BLaER1 treated with 17β-estradiol and CSF1 and Interleukin-3, amounts not matched to agents 10 nM and 100 nM (cell line): Measurements from ENCODE around the gene MAML2.

Experiments
- H3K27ac ChIP-seq, 11 experiments: shearing (Covaris generic); formaldehyde crosslinking; 2 replicates each; pipeline ENCODE4 v1.8.1; 2022
- H3K27me3 ChIP-seq, 11 experiments: shearing (Covaris generic); formaldehyde crosslinking; 2 replicates each; pipeline ENCODE4 v1.8.1; 2022
- H3K36me3 ChIP-seq, 11 experiments: shearing (Covaris generic); formaldehyde crosslinking; 2 replicates each; pipeline ENCODE4 v1.8.1; 2022
- H3K4me1 ChIP-seq, 10 experiments: shearing (Covaris generic); formaldehyde crosslinking; 2 replicates each; pipeline ENCODE4 v1.8.1; 2022
- H3K4me2 ChIP-seq, 11 experiments: shearing (Covaris generic); formaldehyde crosslinking; 2 replicates each; pipeline ENCODE4 v1.8.1; 2022
- H3K4me3 ChIP-seq, 10 experiments: shearing (Covaris generic); formaldehyde crosslinking; 2 replicates each; pipeline ENCODE4 v1.8.1; 2022
- H3K9ac ChIP-seq, 11 experiments: shearing (Covaris generic); formaldehyde crosslinking; 2 replicates each; pipeline ENCODE4 v1.8.1; 2022
- H3K9me3 ChIP-seq, 11 experiments: shearing (Covaris generic); formaldehyde crosslinking; replicated peaks in 1 of 11; 2 replicates each; pipeline ENCODE4 v1.8.1; 2022
- H4K20me1 ChIP-seq, 11 experiments: shearing (Covaris generic); formaldehyde crosslinking; 2 replicates each; pipeline ENCODE4 v1.8.1; 2022
- Cebpa-rat ChIP-seq, 11 experiments: shearing (Covaris generic); IDR thresholded peaks; 2 replicates each; pipeline ENCODE4 v1.8.1; 2022

Gene MAML2

DNA sequence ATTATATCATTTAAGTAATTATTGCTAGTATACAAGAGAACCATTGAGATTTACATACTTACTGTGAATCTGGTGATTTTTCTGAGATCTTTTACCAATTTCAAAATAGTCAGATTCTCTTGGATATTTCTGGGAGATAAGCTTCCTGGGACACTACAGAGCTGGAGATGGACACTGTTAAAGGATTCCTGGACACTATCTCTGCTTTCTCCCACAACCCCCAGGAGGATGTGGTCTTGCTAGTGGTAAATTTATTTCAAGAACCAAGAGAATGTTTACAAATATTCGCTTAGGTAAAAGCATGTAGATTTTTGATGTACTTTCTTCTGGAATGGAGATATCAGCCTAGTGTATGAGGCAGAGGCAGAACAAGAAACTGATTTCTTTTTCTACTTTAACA lies 33.8 kb upstream of the MAML2 start:
- TF ChIP-seq Cebpa-rat (IDR thresholded peaks at IDR 0.05): no peak
- Histone ChIP-seq H3K27ac (no peak overlapping the region), H3K36me3 (peaks cover 29 to 73% (median 50%) of the 10 kb centered on the region in 11 experiments), H4K20me1 (no peaks in the 10 kb centered on the region), H3K9me3 (no peaks in the 10 kb centered on the region), H3K4me2 (no peak overlapping the region), H3K4me1 (peaks cover 0 to 17% (median 9%) of the 10 kb centered on the region in 10 experiments; a peak in 11 of 20 replicates), H3K9ac (no peak overlapping the region), H3K27me3 (no peaks in the 10 kb centered on the region), H3K4me3 (no peak overlapping the region)

DNA sequence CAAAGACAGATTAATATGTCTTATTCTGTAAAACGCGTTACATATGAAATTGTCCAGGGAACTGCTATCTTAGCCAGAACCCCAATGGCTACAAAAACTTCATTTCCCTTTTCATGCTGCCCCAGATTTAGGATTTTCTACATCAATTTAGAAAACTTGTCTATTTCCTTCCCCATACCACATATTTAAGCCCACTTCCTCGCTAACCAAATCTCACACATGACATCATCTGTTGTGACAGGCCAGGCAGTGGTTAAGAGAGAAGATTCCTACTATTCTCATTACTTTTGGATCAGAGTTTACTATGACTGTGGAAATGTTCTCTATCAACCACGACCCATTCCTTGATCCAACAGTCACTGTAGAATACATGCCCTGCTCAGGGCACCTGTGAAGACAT lies 30.8 kb upstream of the MAML2 start:
- H3K27me3 ChIP-seq: no peaks in the 10 kb centered on the region
- no peak overlapping the region for H3K4me3 ChIP-seq
- peak overlapping the region in 6 of 11 experiments; percentile 26 to 48 (median 39); a peak in 10 of 22 replicates for H3K4me2 ChIP-seq
- no peak overlapping the region for H3K9ac ChIP-seq
- peak overlapping the region in 1 of 11 experiments; percentile 42; a peak in 2 of 22 replicates for H3K27ac ChIP-seq
- peaks cover 6 to 12% (median 9%) of the 10 kb centered on the region in 11 experiments; a peak in 21 of 22 replicates for H3K9me3 ChIP-seq
- TF ChIP-seq Cebpa-rat (IDR thresholded peaks at IDR 0.05): no peak
- H3K4me1 ChIP-seq: peaks cover 0 to 17% (median 9%) of the 10 kb centered on the region in 10 experiments; a peak in 11 of 20 replicates
- no peaks in the 10 kb centered on the region for H4K20me1 ChIP-seq
- H3K36me3 ChIP-seq: peaks cover 31 to 74% (median 55%) of the 10 kb centered on the region in 11 experiments

DNA sequence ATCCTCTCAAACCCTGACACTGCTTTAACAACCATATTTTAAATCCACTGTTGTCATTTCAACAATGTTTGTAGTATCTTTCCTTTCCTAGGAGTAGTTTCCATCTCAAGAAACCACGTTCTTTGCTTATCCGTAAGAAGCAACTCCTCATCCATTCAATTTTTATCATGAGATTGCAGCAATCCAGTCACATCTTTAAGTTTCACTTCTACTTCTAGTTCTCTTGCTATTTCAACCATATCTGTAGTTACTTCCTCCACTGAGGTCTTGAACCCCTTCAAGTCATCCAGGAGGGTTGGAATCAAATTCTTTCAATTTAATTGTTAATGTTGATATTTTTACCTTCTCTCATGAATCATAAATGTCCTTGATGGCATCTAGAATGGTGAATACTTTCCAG lies 24.3 kb upstream of the MAML2 start:
- Histone ChIP-seq H3K27ac (peak overlapping the region in 4 of 11 experiments; percentile 10 to 37 (median 16); a peak in 4 of 22 replicates), H3K4me3 (no peak overlapping the region), H3K4me2 (peak overlapping the region in 7 of 11 experiments; percentile 3 to 71 (median 29); a peak in 11 of 22 replicates), H3K4me1 (peaks cover 0 to 19% (median 5%) of the 10 kb centered on the region in 10 experiments; a peak in 10 of 20 replicates), H3K36me3 (peaks cover 66 to 99% (median 83%) of the 10 kb centered on the region in 11 experiments), H3K9me3 (peaks cover 21 to 27% (median 23%) of the 10 kb centered on the region in 11 experiments), H4K20me1 (0 out of 22 replicates have a peak, but pooled peaks cover 0 to 4% (median 0%) of the 10 kb centered on the region in 11 experiments), H3K9ac (no peak overlapping the region), H3K27me3 (no peaks in the 10 kb centered on the region)
- peak in 1 of 11 experiments; percentile 17; a peak in 1 of 22 replicates for TF ChIP-seq Cebpa-rat (IDR thresholded peaks at IDR 0.05)

DNA sequence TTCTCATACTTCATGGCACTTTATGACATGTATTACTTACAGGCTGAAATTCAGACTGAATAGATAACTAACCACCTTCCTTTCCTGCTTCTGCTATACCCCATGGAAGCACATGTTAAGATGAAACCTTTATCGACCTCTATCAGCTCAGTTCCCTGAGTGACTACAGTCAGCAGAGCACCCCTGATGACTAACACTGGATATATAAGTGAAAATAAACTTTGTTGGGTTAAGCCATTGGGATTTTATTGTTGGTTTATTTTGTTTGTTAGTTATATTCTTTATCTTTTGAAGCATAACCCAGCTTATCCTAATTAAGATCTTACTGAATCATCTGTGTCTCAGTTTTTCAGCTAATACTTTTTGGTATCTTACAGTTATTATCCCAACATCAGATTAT lies 23.0 kb upstream of the MAML2 start:
- H3K4me1 ChIP-seq: peaks cover 0 to 19% (median 5%) of the 10 kb centered on the region in 10 experiments; a peak in 10 of 20 replicates
- 0 out of 22 replicates have a peak, but pooled peaks cover 0 to 4% (median 0%) of the 10 kb centered on the region in 11 experiments for H4K20me1 ChIP-seq
- TF ChIP-seq Cebpa-rat (IDR thresholded peaks at IDR 0.05): no peak
- H3K4me3 ChIP-seq: no peak overlapping the region
- H3K36me3 ChIP-seq: peaks cover 61 to 89% (median 75%) of the 10 kb centered on the region in 11 experiments
- H3K4me2 ChIP-seq: no peak overlapping the region
- no peak overlapping the region for H3K9ac ChIP-seq
- peaks cover 21 to 27% (median 23%) of the 10 kb centered on the region in 11 experiments for H3K9me3 ChIP-seq
- no peak overlapping the region for H3K27ac ChIP-seq
- no peaks in the 10 kb centered on the region for H3K27me3 ChIP-seq

DNA sequence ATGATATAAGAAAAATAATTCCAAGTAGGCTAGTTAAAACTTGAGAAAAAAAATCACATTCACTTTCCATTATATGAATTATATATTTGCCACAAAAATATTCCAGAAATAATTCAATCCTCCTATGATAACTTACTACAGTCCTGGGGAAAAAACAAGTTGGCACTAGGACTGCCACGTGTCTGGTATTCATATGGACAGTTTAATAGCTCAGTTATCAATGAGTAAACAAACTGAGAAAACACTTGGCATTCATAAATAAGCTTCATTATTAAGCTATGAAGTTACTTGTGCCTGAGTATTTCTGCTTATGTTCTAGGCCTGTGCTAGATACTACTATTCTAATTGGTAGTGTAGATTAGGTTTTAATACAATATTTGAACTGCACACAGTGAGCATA lies 22.5 kb upstream of the MAML2 start:
- Histone ChIP-seq H3K27ac (no peak overlapping the region), H3K9ac (no peak overlapping the region), H3K9me3 (peaks cover 21 to 27% (median 23%) of the 10 kb centered on the region in 11 experiments), H3K36me3 (peaks cover 56 to 89% (median 70%) of the 10 kb centered on the region in 11 experiments), H3K27me3 (no peaks in the 10 kb centered on the region), H3K4me1 (peaks cover 0 to 19% (median 5%) of the 10 kb centered on the region in 10 experiments; a peak in 10 of 20 replicates), H4K20me1 (0 out of 22 replicates have a peak, but pooled peaks cover 0 to 4% (median 0%) of the 10 kb centered on the region in 11 experiments), H3K4me3 (no peak overlapping the region), H3K4me2 (no peak overlapping the region)
- TF ChIP-seq Cebpa-rat (IDR thresholded peaks at IDR 0.05): no peak

DNA sequence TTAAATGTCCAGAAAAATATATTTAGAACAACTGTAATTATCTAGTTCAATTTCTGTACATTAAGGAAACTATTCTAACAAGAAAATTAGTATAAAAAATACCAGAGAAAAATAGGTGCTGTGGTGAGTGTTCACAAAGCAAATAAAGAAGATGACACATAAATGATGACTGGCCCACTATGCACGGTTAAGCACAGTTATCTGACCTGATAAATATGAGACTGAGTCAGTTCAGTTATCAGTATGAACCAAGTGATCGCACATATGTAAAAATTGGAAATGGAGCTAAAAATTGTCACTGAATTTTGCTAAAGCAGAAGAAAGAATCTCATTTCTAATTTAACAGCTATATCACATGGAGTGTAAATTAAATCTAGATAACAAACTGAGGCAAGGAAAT lies 18.8 kb upstream of the MAML2 start:
- Histone ChIP-seq H3K36me3 (peaks cover 46 to 88% (median 65%) of the 10 kb centered on the region in 11 experiments), H3K4me2 (no peak overlapping the region), H3K9me3 (no peaks in the 10 kb centered on the region), H3K9ac (no peak overlapping the region), H3K27ac (no peak overlapping the region), H3K27me3 (no peaks in the 10 kb centered on the region), H3K4me1 (peaks cover 0 to 8% (median 6%) of the 10 kb centered on the region in 10 experiments; a peak in 9 of 20 replicates), H4K20me1 (0 out of 22 replicates have a peak, but pooled peaks cover 0 to 1% (median 0%) of the 10 kb centered on the region in 11 experiments), H3K4me3 (no peak overlapping the region)
- no peak for TF ChIP-seq Cebpa-rat (IDR thresholded peaks at IDR 0.05)

DNA sequence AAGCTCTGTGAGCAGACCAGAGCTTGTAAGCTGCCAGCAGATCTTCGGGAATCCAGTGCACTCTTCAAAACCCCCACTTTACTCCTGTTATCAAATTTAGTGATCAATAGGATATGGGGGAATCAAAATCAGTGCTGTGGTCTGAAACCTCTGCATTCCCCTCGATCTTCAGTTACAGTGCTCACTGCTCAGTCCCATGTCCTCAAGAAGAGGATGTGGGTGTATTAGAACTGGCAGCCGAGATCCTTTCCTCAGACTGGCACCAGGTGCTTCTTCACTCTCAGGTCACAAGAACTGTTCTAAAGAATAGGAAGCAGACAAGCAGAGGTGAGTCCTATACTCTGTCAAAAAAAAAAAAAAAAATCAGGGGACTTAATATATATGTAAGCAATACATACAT lies 15.3 kb upstream of the MAML2 start:
- H3K27me3 ChIP-seq: no peaks in the 10 kb centered on the region
- H3K4me2 ChIP-seq: no peak overlapping the region; a peak in 1 of 22 replicates
- H3K4me3 ChIP-seq: no peak overlapping the region
- peaks cover 52 to 88% (median 63%) of the 10 kb centered on the region in 11 experiments for H3K36me3 ChIP-seq
- H3K9ac ChIP-seq: no peak overlapping the region
- H3K4me1 ChIP-seq: peaks cover 0 to 8% (median 0%) of the 10 kb centered on the region in 10 experiments; a peak in 1 of 20 replicates
- TF ChIP-seq Cebpa-rat (IDR thresholded peaks at IDR 0.05): no peak
- no peaks in the 10 kb centered on the region for H3K9me3 ChIP-seq
- H3K27ac ChIP-seq: no peak overlapping the region
- H4K20me1 ChIP-seq: no peaks in the 10 kb centered on the region

DNA sequence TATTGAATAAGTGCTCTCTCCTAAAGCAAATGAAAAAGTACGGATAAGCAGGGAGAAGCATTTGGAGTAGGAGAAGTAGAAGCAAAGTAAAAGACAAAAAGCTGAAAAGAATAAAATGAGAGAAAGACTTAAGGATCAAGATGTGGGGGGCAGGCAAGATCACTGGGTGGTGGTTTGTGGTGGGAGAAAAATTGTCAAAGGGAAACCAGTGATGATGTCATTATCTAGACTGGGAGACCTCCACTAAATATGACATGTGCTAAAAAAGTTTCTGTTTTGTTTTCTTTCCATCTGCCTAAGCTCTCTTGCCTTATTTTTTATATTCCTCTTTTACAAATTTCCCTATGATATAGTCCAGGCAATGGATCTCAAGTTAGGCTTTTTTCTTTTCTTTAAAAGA lies 14.8 kb upstream of the MAML2 start:
- H3K27me3 ChIP-seq: no peaks in the 10 kb centered on the region
- no peak overlapping the region for H3K4me3 ChIP-seq
- no peak for TF ChIP-seq Cebpa-rat (IDR thresholded peaks at IDR 0.05)

DNA sequence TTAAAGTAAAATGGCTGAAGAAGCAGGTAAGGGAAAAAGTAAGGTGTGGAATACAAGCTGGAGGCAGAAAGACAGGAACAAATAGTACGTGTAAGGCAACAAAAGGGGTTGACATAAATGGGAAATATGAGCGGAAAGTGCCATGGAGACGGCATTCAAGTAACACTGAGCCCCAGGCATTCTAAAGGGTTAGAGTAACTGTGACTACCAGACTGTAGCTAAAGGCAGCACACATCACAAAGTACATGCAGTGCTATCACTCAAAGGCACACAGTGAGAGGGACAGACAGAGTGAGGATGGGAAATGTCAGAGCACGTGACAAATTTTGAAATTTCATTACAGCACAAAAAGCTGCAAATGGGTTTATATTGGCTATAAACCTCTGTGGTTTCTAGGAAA lies 13.9 kb upstream of the MAML2 start:
- no peak overlapping the region for H3K4me3 ChIP-seq
- no peak overlapping the region for H3K27ac ChIP-seq
- H4K20me1 ChIP-seq: no peaks in the 10 kb centered on the region
- no peak overlapping the region for H3K4me2 ChIP-seq
- H3K9me3 ChIP-seq: no peaks in the 10 kb centered on the region
- H3K4me1 ChIP-seq: peaks cover 0 to 8% (median 0%) of the 10 kb centered on the region in 10 experiments; a peak in 1 of 20 replicates
- H3K27me3 ChIP-seq: no peaks in the 10 kb centered on the region
- no peak overlapping the region for H3K9ac ChIP-seq
- H3K36me3 ChIP-seq: peaks cover 51 to 88% (median 67%) of the 10 kb centered on the region in 11 experiments
- TF ChIP-seq Cebpa-rat (IDR thresholded peaks at IDR 0.05): no peak

More for the DNA sequence above, 14.8 kb upstream of the MAML2 start:
- Histone ChIP-seq H4K20me1 (no peaks in the 10 kb centered on the region), H3K9ac (no peak overlapping the region), H3K27ac (no peak overlapping the region), H3K4me1 (peaks cover 0 to 8% (median 0%) of the 10 kb centered on the region in 10 experiments; a peak in 1 of 20 replicates), H3K36me3 (peaks cover 54 to 88% (median 62%) of the 10 kb centered on the region in 11 experiments), H3K9me3 (no peaks in the 10 kb centered on the region), H3K4me2 (no peak overlapping the region; a peak in 1 of 22 replicates)
